ENCODE data around the gene ADD3.
"Not testable (repeated sequence)": the region's sequence is repeated elsewhere in the genome, so short reads cannot be mapped to it uniquely, and the experiment has no call there.

Gene ADD3

GRCh38 chr10:110113670-110114337 lies 106.0 kb downstream of the ADD3 start:
- DNase-seq: no peak

- not testable (repeated sequence) for DNase-seq
These were observed 106.9 kb downstream of the ADD3 start for GRCh38 chr10:110114668-110115067.

- DNase-seq: no peak
These were observed 108.2 kb downstream of the ADD3 start for GRCh38 chr10:110115784-110116520.

- no peak for DNase-seq
These were observed 111.3 kb downstream of the ADD3 start for GRCh38 chr10:110118891-110119621.

GRCh38 chr10:110123594-110123993 lies 115.8 kb downstream of the ADD3 start:
- no peak for DNase-seq

- no peak for DNase-seq
These were observed 121.7 kb downstream of the ADD3 start for GRCh38 chr10:110129490-110129889.

- no peak for DNase-seq
These were observed 127.1 kb downstream of the ADD3 start for GRCh38 chr10:110134917-110135316.

GRCh38 chr10:110135836-110136235 lies 128.1 kb downstream of the ADD3 start:
- not testable (repeated sequence) for DNase-seq

GRCh38 chr10:110137142-110137545 lies 129.4 kb downstream of the ADD3 start:
- DNase-seq: peak; percentile 28

GRCh38 chr10:110138197-110138812 lies 130.5 kb downstream of the ADD3 start:
- peak; percentile 27 for DNase-seq

GRCh38 chr10:110141185-110141584 lies 133.4 kb downstream of the ADD3 start:
- DNase-seq: no peak

- DNase-seq: no peak
These were observed 134.3 kb downstream of the ADD3 start for GRCh38 chr10:110141871-110142635.

- no peak for DNase-seq
These were observed 135.2 kb downstream of the ADD3 start for GRCh38 chr10:110142965-110143364.

GRCh38 chr10:110144507-110144906 lies 136.7 kb downstream of the ADD3 start:
- DNase-seq: no peak

GRCh38 chr10:110147961-110148360 lies 140.2 kb downstream of the ADD3 start:
- peak; percentile 15 for DNase-seq

- no peak for DNase-seq
These were observed 141.5 kb downstream of the ADD3 start for GRCh38 chr10:110149259-110149658.

GRCh38 chr10:110150046-110150445 lies 142.3 kb downstream of the ADD3 start:
- no peak for DNase-seq

- DNase-seq: no peak
These were observed 143.2 kb downstream of the ADD3 start for GRCh38 chr10:110150981-110151380.

GRCh38 chr10:110151467-110151866 lies 143.7 kb downstream of the ADD3 start:
- DNase-seq: peak; percentile 28

GRCh38 chr10:110151971-110152370 lies 144.2 kb downstream of the ADD3 start:
- no peak for DNase-seq

- DNase-seq: no peak
These were observed 145.6 kb downstream of the ADD3 start for GRCh38 chr10:110153396-110153795.

- no peak for DNase-seq
These were observed 148.3 kb downstream of the ADD3 start for GRCh38 chr10:110156046-110156445.

Data from NCI-H345 (cell line).